ENCODE results near the gene OR6C68. TPM values are rescaled to one million over a fixed set of nuclear protein-coding genes. Genes with fewer than 3 reads are reported as not detected.

The OR6C68 gene
- total RNA-seq = not detected

DNA sequence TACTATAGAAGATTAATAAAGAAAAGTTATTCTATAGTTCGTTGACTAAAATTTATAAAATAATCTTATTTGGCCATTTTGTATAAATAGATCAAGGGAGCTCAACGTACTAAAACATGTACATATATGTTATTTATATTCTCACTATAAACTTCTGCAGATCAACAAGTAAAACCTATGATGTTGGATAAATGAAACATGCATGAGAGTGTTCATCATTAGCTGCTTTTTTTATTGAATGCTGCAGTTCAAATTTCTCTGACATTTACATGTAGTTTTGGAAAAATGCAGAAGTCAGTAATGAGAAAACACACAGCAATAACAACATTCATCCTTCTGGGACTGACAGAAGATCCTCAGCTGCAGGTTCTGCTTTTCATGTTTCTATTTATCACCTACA is at the start of gene OR6C68:
TSS of gene OR6C68 (plus strand) at position 301 of the 400 bp plus-strand sequence. CDS start at position 301, 0 bp downstream.

DNA sequence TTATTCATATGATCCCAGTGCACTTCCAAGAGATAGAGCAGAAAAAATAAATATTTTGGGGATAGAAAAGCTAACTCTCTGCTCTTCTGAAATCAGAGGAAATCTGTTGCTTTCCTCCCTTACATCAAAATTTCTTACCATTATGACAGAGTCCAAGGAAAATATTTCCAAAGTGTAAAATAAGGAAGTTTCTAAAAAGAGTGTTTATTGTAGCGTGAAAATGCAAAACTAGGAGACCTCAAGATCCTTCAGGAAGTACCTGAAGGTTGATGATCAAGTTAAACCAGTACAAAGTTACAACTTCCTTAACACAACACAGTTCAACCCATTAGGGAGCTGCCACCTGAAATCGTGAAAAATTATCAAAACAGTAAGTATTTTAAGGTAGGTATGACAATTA is 48.4 kb upstream of the OR6C68 start, which contains the start of gene OR6C2:
TSS of gene OR6C2 (plus strand) at position 301 of the 400 bp plus-strand sequence. CDS start 8,138 bp downstream, outside the sequence.

DNA sequence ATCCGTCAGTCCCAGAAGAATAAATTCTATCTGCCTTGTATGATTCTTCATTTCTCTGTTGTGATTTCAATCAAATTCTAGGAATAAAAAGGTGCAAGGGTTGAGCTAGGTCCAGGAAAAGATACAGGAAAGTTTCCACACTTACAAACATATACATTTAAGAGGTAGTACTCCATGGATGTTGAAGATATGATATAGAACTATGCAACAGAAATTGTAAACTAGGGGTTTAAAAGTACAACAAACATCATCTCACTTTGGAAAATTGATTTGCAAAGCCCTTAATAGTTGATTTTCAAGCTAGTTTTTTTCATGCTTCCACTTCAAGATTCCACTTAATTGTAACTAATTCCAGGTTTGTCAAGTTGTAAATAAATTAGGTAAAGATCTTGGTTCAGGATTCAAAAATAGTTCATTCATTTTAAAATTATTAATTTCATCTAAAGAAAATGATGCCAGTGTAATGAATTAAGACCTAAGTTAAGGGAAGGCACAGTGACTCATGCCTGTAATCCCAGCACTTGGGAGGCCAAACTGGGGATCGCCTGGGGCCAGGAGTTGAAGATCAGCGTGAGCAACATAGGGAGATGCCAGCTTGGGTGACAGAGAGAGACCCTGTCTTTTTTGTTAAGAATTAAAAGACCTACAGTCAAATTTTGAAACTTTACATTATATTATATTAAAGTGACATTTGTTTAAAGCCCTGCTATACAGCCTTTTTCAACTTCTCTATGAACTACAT is 21.9 kb upstream of the OR6C68 start, which contains the start of gene OR6C70:
TSS of gene OR6C70 (minus strand) at position 51 of the 742 bp plus-strand sequence. CDS start at position 51, 0 bp downstream.

Other genes with a start within 250 kb of the OR6C68 start
- gene OR6C74, start 247.8 kb upstream of the OR6C68 start, total RNA-seq = not detected
- not detected for gene OR6C6, start 195.8 kb upstream of the OR6C68 start, total RNA-seq
- gene OR6C1, start 178.0 kb upstream of the OR6C68 start, total RNA-seq = not detected
- gene OR6C3, start 161.6 kb upstream of the OR6C68 start, total RNA-seq = not detected
- gene OR6C75, start 129.4 kb upstream of the OR6C68 start, total RNA-seq = not detected
- not detected for gene OR6C65, start 91.8 kb upstream of the OR6C68 start, total RNA-seq
- gene OR6C76, start 66.1 kb upstream of the OR6C68 start, total RNA-seq = not detected
- not detected for gene OR6C2, start 48.3 kb upstream of the OR6C68 start, total RNA-seq
- gene OR6C70, start 22.2 kb upstream of the OR6C68 start, total RNA-seq = not detected
- gene OR6C4, start 57.2 kb downstream of the OR6C68 start, total RNA-seq = not detected
- gene OR2AP1, start 80.1 kb downstream of the OR6C68 start, total RNA-seq = not detected
- gene OR10P1, start 144.5 kb downstream of the OR6C68 start, total RNA-seq = not detected
- gene ITGA7, start 215.5 kb downstream of the OR6C68 start, total RNA-seq = 1 to 10 TPM; 2.1 to 2.6 TPM
- 100 to 1,000 TPM; 145 to 152 TPM for gene BLOC1S1, start 223.7 kb downstream of the OR6C68 start, total RNA-seq
- gene RDH5, start 228.0 kb downstream of the OR6C68 start, total RNA-seq = 10 to 100 TPM in 1 of 2 experiments, 1 to 10 TPM in 1; 9.7 to 11.1 TPM
- gene CD63, start 236.6 kb downstream of the OR6C68 start, total RNA-seq = 100 to 1,000 TPM; 106 to 114 TPM

All from activated naive CD4-positive, alpha-beta T cell treated with anti-CD3 and anti-CD28 coated beads, Interleukin-2, amount 10 ng/mL, durations not matched to agents 5 hours and 36 hours (primary cell).